Tibial artery (tissue), 4 donors: ENCODE results near the gene RNFT1.
"Not testable (repeated sequence)": the region's sequence is repeated elsewhere in the genome, so short reads cannot be mapped to it uniquely, and the experiment has no call there.

ENCODE experiments used
- DNase-seq, 2 donors: peaks; one replicate each; pipeline ENCODE4 v3.0.0-alpha.2; 2019
- H3K27ac ChIP-seq, 2 donors: fragments of 200-600 bp; sonication (generic) in 1 of 2; 1 replicate in 1 of 2; 2 replicates in 1 of 2; pipeline ENCODE4 v1.5.1; 2018 to 2019; ENCODE audit warnings: mild to moderate bottlenecking in 1 of 2
- H3K27me3 ChIP-seq, 2 donors: fragments of 200-600 bp; sonication (generic) in 1 of 2; one replicate each; pipeline versions ENCODE4 v1.5.1 to v1.6.0; 2016 to 2019
- H3K36me3 ChIP-seq, 3 donors: fragments of 200-600 bp; sonication (generic) in 2 of 3; one replicate each; pipeline ENCODE4 v1.5.1; 2016 to 2019; ENCODE audit warnings: mild to moderate bottlenecking in 2 of 3
- H3K4me1 ChIP-seq, 4 donors: fragments of 200-600 bp; sonication (generic) in 2 of 4; 1 replicate in 3 of 4; 2 replicates in 1 of 4; pipeline ENCODE4 v1.5.1; 2016 to 2019
- H3K4me3 ChIP-seq, 2 donors: fragments of 200-600 bp; sonication (generic) in 1 of 2; 1 replicate in 1 of 2; 2 replicates in 1 of 2; pipeline ENCODE4 v1.5.1; 2018 to 2019; ENCODE audit warnings: mild to moderate bottlenecking in 2 of 2
- H3K9me3 ChIP-seq, 3 donors: fragments of 200-600 bp; sonication (generic) in 1 of 3; one replicate each; pipeline ENCODE4 v1.5.1; 2016 to 2019
- CTCF ChIP-seq, 2 experiments: fragments of 200-600 bp in 1 of 2; fragments of 450-650 bp in 1 of 2; IDR thresholded peaks; one replicate each; pipeline ENCODE4 v1.5.1; 2017 to 2019; ENCODE audit warnings: antibody characterized with exemption in 2 of 2, mild to moderate bottlenecking in 1 of 2, moderate library complexity in 1 of 2
- intact Hi-C: fragments of 100-400 bp; cut with DNase I; formaldehyde crosslinking; loops from one replicate; pipeline ENCODE4 v1.15.0; 2023; ENCODE audit warnings: low total_unique reads

Gene RNFT1

GRCh38 chr17:59950049-59950448 lies 14.5 kb downstream of the RNFT1 start:
- DNase-seq, result no peak
- Histone ChIP-seq H3K36me3 (peaks cover 31 to 49% (median 37%) of the 10 kb centered on the region in 3 donors), H3K27ac (no peak overlapping the region), H3K9me3 (no peaks in the 10 kb centered on the region), H3K4me1 (no peaks in the 10 kb centered on the region), H3K27me3 (no peaks in the 10 kb centered on the region), H3K4me3 (no peak overlapping the region)
- no peak for TF ChIP-seq CTCF (IDR thresholded peaks at IDR 0.05)
- intact Hi-C loops, result no loop called here

- H3K9me3 ChIP-seq, DNase-seq, H3K4me1 ChIP-seq, intact Hi-C loops, H3K4me3 ChIP-seq, H3K27me3 ChIP-seq, H3K27ac ChIP-seq: not testable (repeated sequence)
- peaks cover 45 to 56% (median 54%) of the 10 kb centered on the region in 3 donors for H3K36me3 ChIP-seq
These were observed 17.2 kb downstream of the RNFT1 start for GRCh38 chr17:59947310-59947709.

GRCh38 chr17:59946433-59946832 lies 18.1 kb downstream of the RNFT1 start:
- DNase-seq, H3K4me1 ChIP-seq, H3K27ac ChIP-seq, H3K27me3 ChIP-seq, H3K9me3 ChIP-seq, H3K4me3 ChIP-seq, intact Hi-C loops: not testable (repeated sequence)
- H3K36me3 ChIP-seq, result peaks cover 53 to 64% (median 62%) of the 10 kb centered on the region in 3 donors

GRCh38 chr17:59941131-59941530 lies 23.4 kb downstream of the RNFT1 start:
- no peak overlapping the region for H3K4me3 ChIP-seq
- H3K27me3 ChIP-seq, result no peaks in the 10 kb centered on the region
- H3K4me1 ChIP-seq, result no peaks in the 10 kb centered on the region
- TF ChIP-seq CTCF (IDR thresholded peaks at IDR 0.05), result no peak
- peaks cover 66 to 79% (median 67%) of the 10 kb centered on the region in 3 donors for H3K36me3 ChIP-seq
- no peak overlapping the region for H3K27ac ChIP-seq
- no peaks in the 10 kb centered on the region for H3K9me3 ChIP-seq
- DNase-seq, result no peak
- intact Hi-C loops, result no loop called here

- H3K27me3 ChIP-seq, H3K9me3 ChIP-seq, intact Hi-C loops, DNase-seq, H3K4me3 ChIP-seq, H3K27ac ChIP-seq, H3K4me1 ChIP-seq: not testable (repeated sequence)
- peaks cover 67 to 79% (median 67%) of the 10 kb centered on the region in 3 donors for H3K36me3 ChIP-seq
These were observed 23.8 kb downstream of the RNFT1 start for GRCh38 chr17:59940697-59941096.

GRCh38 chr17:59933317-59933716 lies 31.2 kb downstream of the RNFT1 start:
- DNase-seq, H3K9me3 ChIP-seq, H3K4me3 ChIP-seq, H3K4me1 ChIP-seq, intact Hi-C loops, H3K27me3 ChIP-seq, H3K27ac ChIP-seq: not testable (repeated sequence)
- peaks cover 85 to 93% (median 89%) of the 10 kb centered on the region in 3 donors for H3K36me3 ChIP-seq

- H3K9me3 ChIP-seq, H3K4me1 ChIP-seq, intact Hi-C loops, H3K27ac ChIP-seq, H3K27me3 ChIP-seq, H3K4me3 ChIP-seq: not testable (repeated sequence)
- H3K36me3 ChIP-seq, result peaks cover 88 to 93% (median 93%) of the 10 kb centered on the region in 3 donors
- peak in 1 of 2 donors; percentile 32 for DNase-seq
These were observed 33.8 kb downstream of the RNFT1 start for GRCh38 chr17:59930768-59931167.

GRCh38 chr17:59930121-59930520 lies 34.4 kb downstream of the RNFT1 start:
- DNase-seq, H3K27ac ChIP-seq, H3K4me3 ChIP-seq, H3K9me3 ChIP-seq, H3K4me1 ChIP-seq, intact Hi-C loops, H3K27me3 ChIP-seq: not testable (repeated sequence)
- peaks cover 88 to 93% (median 91%) of the 10 kb centered on the region in 3 donors for H3K36me3 ChIP-seq

- H3K4me1 ChIP-seq, intact Hi-C loops, DNase-seq, H3K4me3 ChIP-seq, H3K27ac ChIP-seq, H3K27me3 ChIP-seq, H3K9me3 ChIP-seq: not testable (repeated sequence)
- peaks cover 53 to 91% (median 65%) of the 10 kb centered on the region in 3 donors for H3K36me3 ChIP-seq
These were observed 43.9 kb downstream of the RNFT1 start for GRCh38 chr17:59920637-59921036.
